HS-27A (cell line): ENCODE data around the gene SLC29A3.

Source experiments
- DNase-seq: peaks from one replicate; pipeline ENCODE4 v3.0.0-alpha.2; 2012; ENCODE audit warnings: low read depth, missing footprints

The SLC29A3 gene

GRCh38 chr10:71321386-71321785 is 2.3 kb downstream of the SLC29A3 start:
- no peak for DNase-seq

GRCh38 chr10:71323407-71323806 is 4.3 kb downstream of the SLC29A3 start:
- no peak for DNase-seq

- DNase-seq = no peak
Measured at GRCh38 chr10:71324743-71325142, 5.7 kb downstream of the SLC29A3 start.

GRCh38 chr10:71325267-71325666 is 6.2 kb downstream of the SLC29A3 start:
- no peak for DNase-seq

- DNase-seq = no peak
Measured at GRCh38 chr10:71326464-71326881, 7.4 kb downstream of the SLC29A3 start.

GRCh38 chr10:71330789-71331404 is 11.8 kb downstream of the SLC29A3 start:
- DNase-seq = no peak

GRCh38 chr10:71331736-71332135 is 12.7 kb downstream of the SLC29A3 start:
- no peak for DNase-seq

GRCh38 chr10:71332466-71332865 is 13.4 kb downstream of the SLC29A3 start:
- DNase-seq = no peak

- no peak for DNase-seq
Measured at GRCh38 chr10:71333129-71333887, 14.2 kb downstream of the SLC29A3 start.

- DNase-seq = no peak
Measured at GRCh38 chr10:71334221-71334791, 15.2 kb downstream of the SLC29A3 start.

GRCh38 chr10:71335173-71335708 is 16.2 kb downstream of the SLC29A3 start:
- no peak for DNase-seq

- DNase-seq = no peak
Measured at GRCh38 chr10:71336632-71337031, 17.6 kb downstream of the SLC29A3 start.

GRCh38 chr10:71337219-71337701 is 18.2 kb downstream of the SLC29A3 start:
- no peak for DNase-seq

- no peak for DNase-seq
Measured at GRCh38 chr10:71338728-71339495, 19.9 kb downstream of the SLC29A3 start.

GRCh38 chr10:71339796-71340589 is 20.9 kb downstream of the SLC29A3 start:
- DNase-seq = no peak

GRCh38 chr10:71342573-71343391 is 23.7 kb downstream of the SLC29A3 start:
- no peak for DNase-seq

GRCh38 chr10:71343392-71343773 is 24.3 kb downstream of the SLC29A3 start:
- no peak for DNase-seq

- DNase-seq = no peak
Measured at GRCh38 chr10:71344154-71344925, 25.3 kb downstream of the SLC29A3 start.

- DNase-seq = no peak
Measured at GRCh38 chr10:71344993-71345480, 26.0 kb downstream of the SLC29A3 start.
